HG03439 (cell line): Measurements from ENCODE around the gene CAMTA1.

ENCODE experiments used
- ATAC-seq: cut with Tn5 transposase; IDR thresholded peaks from one replicate; pipeline ENCODE4 v1.9.1; 2021; ENCODE audit warnings: mild to moderate bottlenecking, moderate library complexity; ENCODE audit not compliant: unreplicated experiment

CAMTA1 gene

DNA sequence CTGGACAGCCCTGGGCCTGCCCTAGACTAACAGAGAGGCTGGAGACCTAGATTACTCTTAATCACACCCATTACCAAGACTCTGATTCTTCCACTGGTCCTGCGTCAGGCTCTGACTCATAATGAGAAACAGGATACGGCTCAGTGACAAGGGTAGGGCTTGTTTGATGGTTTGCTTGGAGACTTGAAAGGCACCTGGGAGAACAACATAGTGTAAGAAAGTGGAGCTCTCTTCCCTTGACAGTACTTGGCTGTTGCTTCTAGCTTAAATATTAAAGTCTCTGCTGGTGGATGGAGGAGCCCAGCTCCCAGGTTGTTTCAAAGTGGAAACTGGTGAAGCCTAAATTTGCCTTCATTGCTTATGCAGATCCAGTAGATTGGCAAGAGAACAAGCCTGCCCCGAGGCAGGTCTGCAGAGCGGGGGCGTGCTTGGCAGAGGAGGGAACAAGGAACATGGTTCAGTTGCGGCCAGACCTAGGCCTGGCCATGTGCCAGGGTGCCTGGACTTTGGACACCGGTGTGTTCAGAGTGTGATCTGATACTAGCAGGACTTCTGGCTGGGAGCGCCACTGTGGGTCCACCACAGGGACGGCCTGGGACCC is 480.6 kb downstream of the CAMTA1 start:
- no peak for ATAC-seq

DNA sequence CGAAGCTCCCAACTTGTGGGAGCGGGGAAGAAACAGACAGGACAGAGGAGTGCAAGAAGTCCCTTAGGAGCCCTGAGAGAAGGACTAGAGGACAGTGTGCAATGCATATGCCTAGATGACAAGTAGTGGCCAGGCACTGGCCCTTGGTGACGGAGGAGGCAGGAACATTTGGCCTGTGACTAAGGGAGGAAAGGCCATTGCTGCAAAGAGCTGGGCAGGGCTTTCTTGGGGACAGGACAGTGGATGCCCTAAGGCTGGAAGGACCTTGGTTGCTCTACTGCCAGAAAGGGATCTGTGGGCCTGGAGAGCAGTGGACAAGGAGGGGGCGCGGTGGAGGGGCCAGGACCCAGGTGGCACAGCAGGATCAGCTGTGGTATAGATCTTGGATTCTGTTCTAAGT is 481.3 kb downstream of the CAMTA1 start:
- no peak for ATAC-seq

DNA sequence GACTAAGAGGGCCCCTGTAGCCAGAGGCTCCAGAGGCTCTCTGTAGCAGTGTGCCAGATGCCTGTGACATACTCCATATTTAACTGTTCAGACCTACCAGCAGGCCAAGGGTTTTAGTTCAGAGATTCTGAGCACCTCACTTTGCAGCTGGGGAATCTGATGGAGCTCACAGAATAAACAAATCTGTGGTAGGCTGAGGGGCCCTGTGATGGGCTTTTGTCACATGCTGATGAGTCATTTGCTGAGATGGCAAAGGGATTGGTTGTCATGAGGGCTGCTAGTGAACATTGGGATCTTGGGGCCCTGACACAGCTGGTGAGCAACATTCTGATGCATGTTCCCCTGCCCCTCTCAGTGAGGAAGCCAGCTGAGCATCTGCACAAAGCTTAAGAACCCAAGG is 482.2 kb downstream of the CAMTA1 start:
- ATAC-seq = no peak

DNA sequence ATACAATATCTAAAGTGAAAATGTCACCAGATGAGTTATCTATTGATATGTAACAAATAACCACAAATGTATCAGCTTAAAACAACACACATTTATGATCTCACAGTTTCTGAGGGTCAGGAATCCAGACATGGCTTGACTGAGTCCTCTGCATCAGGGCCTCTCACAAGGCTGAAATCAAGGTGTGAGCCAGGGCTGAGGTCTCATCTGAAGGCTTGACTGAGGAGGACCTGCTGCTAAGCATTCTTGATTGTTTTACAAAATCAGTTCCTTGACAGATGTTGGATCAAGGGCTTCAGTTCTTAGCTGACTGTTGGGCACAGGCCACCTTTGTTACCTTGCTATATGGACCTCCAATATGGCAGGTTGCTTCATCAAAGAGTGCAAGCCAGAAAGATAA is 483.7 kb downstream of the CAMTA1 start:
- ATAC-seq = no peak

DNA sequence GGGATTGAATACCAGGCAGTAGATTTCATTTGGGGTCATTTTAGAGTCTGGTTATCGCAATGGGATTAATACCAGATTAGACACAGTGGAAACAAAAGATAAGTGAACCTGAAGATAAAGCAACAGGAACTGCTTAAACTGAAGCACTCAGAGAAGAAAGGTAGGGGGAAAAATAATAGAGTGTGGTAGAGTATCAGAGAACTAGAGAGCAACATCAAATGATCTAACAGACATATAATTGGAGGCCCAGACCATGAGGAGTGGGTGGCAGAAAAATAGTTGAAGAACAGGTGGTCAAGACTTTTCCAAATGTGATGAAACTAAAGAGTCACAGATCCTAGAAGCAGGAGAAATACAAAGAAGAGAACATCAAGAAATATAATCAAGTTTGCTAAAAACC is 484.3 kb downstream of the CAMTA1 start:
- no peak for ATAC-seq

DNA sequence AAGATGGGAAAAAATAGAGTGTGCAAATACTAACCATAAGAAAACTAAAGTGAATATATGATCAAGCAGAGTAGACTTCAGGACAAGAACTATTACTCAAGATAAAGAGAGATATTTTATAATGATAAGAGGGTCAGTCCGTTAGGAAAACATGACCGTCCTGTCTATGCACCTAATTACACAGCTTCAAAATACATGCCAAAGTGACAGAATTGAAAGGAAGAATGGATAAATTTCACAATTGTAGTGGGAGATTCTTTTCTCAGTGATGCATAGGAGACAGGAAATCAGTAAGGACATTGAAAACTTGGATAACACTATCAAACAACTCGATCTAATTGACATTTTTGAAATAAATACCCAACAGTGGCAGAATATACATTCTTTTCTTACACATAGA is 489.0 kb downstream of the CAMTA1 start:
- ATAC-seq = no peak

DNA sequence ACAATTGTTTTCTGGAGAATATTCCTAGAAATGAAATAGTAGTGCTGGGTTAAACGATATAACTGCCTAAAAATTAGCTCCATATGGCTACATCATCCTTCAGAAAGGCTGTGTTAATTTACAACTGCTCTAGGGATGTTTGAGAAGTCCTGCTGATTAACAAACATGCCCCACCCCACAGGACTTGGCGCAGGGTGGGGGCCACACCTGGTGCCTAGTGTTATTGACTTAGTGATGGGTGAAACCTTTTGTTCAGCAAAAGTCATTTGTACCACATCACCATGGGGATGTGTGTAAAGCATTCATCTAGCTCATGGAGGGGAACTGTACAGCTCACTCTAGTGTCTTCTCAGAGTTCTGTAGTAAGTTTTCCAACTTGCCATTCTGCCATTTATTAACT is 492.8 kb downstream of the CAMTA1 start:
- no peak for ATAC-seq

DNA sequence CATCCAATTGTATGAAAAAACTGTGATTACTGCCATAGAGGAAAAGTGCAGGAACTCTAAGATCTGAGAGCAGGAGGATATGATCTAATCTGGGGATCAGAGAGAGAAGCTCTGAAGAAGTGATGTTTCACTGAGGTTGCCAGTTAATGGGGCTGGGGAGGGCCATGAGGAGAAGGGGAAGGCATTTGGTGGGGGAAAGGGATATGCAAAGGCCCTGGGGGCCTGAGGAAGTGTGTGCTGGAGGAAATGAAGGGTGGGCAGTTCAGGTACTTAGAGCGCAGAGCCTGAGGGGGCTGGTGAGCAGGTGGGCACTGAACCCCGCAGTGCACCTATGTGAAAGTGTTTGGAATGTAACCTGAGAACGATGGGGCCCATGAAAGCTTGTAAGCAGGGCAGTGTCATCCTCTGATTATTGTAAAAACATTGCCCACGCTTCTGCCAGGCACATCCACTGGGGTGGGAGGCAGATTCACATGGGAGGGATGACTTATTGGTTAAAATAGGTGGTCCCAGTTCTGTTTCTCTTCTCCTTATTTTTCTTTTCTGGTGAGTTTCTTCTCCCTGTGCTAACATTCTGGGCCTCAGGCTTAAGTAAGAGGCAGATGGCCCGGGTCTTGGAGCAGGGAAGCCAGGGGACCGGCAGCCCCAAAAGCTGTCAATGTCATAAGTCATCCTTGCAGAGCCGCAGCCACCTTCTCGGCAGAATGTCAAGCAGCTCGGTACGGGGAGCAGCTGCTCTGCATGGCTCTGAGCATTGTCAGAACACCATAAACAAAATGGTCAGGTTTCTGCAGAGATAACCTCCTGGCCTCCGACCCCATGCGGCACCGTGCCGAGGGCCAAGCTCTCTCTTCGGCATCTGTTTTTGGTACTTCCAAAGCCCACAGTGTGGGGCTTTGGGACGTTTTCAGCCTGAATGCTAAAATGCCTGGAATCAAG is 493.8 kb downstream of the CAMTA1 start:
- no peak for ATAC-seq

DNA sequence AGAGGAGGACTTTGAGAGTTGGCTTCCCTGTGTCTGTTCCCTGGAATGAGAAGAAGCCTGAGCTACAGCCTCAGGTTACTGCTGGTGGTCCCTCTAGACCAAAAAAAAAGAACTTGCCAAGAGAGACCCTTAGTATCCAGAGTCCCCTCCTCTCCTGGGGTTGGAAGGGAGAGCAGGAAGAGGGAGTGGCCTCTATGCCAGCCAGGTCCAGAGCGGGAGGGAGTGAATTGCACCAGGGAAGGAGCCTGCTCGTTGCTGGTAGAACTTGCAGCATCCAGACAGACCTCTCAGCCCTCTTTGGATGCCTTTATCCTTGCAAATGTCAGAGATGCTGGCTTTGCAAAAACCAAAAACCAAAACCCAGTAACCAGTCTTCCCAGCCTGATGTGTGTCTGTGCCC is 494.5 kb downstream of the CAMTA1 start:
- ATAC-seq = no peak

DNA sequence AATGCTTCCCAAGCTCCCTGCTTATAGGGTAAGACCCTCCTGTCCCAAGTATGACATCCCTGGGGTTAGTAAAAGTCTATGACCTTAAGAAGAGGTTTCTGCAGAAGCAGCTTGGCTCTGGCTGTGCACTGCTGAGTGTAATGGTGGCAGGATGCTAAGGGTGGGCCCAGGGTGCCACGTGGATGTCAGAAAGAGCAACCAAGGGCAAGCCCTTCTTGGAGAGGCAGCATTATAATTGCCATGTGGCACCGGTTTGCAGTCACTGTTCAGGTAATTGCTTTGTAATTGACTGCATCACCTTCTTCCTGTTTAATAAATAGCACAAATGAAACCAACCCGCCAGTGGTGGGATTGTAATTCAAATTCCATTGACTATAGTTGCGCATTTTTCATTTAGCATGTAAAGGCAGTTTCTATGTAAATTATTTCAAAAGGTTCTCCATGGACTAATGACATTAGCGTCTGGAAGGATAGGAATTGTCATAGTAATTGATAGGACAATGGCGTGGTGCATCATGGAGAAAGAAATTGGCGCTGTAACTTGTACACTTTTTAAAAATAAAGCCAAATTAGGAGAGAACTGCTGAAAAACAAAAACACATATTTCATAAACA is 495.2 kb downstream of the CAMTA1 start:
- ATAC-seq = no peak

DNA sequence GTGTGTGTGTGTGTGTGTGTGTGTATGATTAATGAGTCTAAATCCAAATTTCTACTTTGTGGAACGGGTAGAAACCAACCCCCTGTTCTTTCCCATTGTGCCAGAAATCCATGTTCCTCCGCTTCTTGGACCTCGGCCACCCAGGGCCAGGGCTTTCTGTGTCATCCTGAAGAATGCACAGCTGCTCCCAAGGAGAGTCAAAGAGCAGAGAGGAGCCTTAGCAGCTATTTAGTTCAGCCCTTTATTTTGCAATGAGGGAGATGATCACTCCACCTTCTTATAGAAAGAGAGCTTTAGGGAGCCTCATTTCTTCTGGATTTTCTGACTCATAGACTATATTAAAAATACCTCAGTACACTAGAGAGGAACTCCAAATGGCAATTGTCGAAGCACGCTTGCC is 496.6 kb downstream of the CAMTA1 start:
- no peak for ATAC-seq

DNA sequence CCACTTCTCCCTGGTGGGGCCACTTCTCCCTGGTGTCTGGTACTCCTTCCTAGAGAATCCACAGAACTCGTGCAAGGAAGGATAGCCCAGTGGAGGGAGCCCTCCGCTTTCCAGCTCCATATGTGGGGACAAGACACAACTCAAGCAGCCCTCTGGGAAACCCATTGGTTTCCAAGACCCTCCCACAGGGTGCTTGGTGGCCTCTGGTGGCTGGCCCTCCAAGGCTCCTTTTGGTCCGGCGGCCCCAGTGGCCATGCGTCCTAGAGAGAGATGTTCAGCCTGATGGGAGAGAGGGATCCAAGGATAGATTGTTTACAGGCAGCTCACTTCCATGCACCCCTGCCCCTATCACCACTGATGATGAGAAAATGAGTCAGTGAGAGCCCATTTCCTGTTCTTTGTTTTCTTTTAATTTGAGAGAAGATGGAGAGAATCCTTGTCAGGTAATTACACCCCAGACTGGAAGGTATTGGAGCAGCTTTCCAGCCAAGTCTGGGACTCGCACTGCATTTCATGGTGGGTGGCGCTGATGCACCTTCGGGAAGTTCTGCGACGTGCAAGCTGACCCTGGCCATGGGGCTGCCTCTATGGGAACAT is 499.7 kb downstream of the CAMTA1 start:
- no peak for ATAC-seq

DNA sequence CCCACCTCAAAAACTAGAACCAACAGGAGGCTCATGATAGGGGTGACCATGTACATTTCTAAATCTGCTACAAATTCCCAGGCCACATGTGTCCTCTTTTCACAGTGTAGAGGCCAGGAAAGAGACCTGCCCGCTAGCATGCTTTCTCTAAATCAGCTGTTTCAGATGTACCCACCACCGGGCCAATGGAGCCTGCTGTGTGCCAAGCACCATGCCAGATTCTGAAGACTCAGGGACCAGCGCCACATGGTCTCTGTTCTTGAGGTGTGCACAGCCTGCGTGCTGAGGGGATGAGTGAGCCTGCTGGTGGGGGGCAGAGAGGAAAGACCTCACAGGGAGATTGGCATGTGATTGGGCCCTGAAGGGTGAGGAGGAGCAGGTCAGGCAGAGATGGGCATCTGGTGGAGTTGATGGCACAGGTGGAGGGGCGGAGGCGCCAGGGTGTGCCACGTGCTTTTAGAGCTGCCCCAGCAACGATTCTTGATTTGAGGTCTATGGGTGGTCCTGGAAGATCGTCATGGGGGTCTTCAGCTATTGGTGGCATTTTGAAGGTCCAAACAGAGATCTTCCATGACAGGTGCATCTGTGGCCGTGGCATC is 500.7 kb downstream of the CAMTA1 start:
- ATAC-seq = no peak

DNA sequence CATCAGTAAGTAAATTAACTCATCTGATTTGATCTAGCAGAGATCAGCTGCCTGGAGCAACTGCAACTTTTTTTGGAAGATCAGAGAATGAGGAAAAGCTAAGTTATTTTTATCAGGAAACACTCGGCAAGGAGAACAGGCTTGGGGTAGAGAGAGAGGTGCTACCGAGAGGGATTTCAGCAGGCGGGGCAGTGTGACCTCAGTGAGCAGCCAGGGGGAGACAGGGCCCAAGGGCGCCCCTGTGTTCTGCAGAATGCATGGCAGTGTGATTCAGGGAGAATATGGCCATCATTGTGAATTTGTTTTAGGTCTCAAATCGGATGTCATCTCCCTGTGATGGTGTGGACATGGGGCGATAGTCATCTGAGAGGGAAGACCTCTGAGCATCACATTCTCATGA is 501.8 kb downstream of the CAMTA1 start:
- no peak for ATAC-seq

DNA sequence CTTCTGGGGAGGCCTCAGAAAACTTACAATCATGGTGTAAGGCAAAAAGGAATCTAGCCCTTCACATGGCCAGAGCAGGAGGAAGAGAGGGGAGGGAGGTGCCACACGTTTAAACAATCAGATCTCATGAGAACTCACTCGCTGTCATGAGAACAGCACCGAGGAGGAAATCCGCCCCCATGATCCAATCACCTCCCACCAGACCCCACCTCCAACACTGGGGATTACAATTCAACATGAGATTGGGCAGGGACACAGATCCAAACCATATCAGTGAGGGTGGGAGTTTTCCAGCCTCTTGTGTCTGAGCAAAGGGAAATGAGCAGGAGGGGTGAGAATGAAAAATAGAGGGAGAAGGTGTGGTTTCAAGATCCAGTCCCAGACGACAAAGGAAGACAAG is 503.7 kb downstream of the CAMTA1 start:
- ATAC-seq = no peak

DNA sequence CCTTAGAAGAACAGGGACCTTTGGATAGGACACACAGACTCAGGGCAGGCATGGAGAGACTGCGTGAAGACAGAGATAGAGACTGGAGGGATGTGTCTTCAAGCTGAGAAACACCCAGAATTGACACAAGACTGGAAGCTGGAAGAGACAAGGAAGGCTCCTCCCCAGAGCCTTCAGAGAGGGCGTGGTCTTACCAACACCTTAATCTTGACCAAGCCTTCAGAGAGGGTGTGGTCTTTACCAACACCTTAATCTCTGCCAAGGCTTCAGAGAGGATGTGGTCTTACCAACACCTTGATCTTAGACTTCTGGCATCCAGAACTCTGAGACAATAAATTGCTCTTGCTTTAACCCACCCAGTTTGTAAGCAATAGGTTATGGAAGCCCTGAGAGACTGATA is 504.4 kb downstream of the CAMTA1 start:
- ATAC-seq = no peak

DNA sequence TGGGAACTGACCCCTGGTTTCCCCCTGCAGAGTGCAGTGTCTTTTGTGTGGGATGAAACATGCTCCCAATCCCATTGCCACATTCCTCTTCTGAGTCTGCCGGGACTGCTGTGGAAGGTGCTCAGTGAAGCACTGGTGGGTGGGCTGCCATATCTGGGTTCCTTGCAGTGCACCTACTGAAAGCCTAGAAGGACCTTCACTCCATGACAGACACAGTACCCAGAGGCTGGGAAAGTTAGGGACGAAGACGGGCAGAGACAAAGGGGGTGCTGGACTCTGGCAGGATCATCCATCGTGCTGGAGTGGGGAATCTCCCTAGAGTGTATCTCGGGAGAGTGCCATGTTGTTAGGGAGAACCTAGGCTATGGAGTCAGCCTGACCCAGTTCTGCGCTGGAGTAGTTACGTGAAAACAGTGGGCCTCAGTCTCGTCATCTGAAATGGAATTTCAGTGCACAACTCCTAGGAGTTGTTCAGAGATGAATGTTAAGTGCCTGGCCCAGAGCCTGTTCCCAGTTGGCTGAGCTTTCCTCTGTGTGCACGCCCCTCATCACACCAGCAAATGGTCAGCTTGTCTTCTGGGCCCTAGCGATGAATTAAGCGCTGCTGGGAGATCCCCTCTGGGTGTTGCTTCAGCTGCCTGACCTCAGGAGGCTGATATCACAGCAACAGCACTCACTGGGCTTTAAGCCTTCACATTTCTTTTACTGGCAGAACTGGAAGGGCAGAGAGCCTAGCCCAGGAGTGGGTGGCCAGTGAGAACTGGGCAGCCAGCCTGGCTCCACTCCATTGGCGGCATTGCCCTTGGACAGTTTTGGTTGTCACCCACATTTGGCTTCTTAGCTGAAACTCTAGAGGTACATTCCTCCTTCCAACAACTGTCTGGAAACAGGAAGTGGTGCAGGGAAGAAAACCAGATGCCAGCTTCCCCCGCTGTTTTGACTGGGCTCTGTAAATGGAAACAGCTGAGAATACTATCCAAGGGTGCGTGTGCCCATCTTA is 506.0 kb downstream of the CAMTA1 start:
- no peak for ATAC-seq

DNA sequence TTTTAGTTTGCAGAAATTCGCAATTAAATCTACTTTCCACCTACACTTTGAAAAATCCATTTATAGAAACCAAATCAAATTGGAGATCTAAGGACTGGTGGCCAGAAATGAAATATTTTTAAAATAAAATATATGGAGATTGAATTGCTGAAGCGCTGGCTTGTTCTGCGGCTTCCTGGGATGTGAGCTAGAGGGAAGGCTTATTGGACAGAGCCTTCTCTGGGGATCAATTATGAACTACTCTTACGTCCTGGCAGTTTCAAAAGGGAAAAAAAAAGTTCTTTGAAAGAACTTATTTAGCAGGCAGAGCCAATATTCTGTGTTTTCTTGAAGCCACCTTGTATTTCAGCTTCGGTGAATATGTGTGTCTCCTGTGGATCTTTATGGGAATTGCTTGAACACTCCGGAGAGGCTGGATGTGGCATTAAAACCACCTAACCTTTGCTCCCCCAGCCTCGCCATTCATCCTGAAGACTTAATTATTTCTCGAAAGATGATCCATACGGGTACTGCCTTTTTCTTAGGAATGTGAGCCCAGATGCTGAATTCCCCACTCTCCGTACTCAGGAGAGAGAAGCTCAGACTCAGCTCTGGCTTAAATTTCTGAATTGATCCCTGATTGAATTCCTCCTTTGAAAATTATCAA is 506.9 kb downstream of the CAMTA1 start:
- ATAC-seq = no peak

DNA sequence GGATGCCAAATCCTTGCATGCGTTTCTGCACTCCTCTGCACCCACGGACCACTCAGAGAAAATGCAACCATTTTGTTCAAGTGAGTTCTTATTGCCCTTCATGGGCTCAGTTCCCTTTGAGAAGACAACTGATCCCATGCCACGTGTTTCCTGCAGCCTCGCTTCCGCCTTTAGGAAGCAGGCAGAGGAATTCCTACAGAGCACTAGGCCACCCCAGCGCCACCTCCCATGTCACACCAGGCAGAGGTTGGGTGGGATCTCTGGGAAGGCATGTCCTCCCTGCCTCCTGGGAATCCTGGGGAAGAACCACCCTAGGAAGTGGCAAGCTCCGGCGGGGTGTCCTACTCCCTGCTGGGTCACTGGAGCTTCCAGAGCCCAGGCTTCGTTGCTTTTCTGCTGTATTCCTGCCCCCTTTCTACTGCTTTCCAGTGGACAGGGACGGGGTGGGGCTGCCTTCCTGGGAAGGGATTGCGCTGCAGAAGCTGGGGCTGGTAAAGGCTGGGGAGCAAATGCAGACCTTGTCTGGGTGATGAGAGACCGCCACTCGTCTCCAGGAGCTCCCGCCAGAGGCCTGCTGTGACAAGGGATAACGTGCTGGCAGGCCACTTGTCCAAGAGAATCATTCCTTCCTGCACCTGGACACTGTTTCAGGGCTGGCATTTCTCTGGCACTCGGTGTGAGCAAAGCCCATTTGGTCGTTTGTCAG is 507.6 kb downstream of the CAMTA1 start:
- no peak for ATAC-seq
